Stomach (tissue), 4 donors: ENCODE data around the gene CCDC6.

Experiments used
- EP300 ChIP-seq: sonication (generic); formaldehyde crosslinking; IDR thresholded peaks from one replicate; pipeline ENCODE4 v1.6.1; 2017; ENCODE audit warnings: antibody characterized with exemption
- POLR2A ChIP-seq, 4 donors: fragments of 450-650 bp; IDR thresholded peaks; one replicate each; pipeline ENCODE4 v1.6.1; 2016; ENCODE audit warnings: antibody characterized with exemption in 4 of 4, control low read depth in 2 of 4, mild to moderate bottlenecking in 1 of 4, moderate library complexity in 1 of 4
- POLR2AphosphoS5 ChIP-seq, 3 donors: sonication (generic); formaldehyde crosslinking; IDR thresholded peaks; one replicate each; pipeline ENCODE4 v1.6.1; 2016; ENCODE audit warnings: antibody characterized with exemption in 3 of 3
- TF ChIP-seq, protein P1 (sequence below), 7 experiments: fragments of 450-650 bp in 4 of 7; fragments of 200-600 bp in 3 of 7; sonication (generic) in 3 of 7; IDR thresholded peaks; one replicate each; pipeline ENCODE4 v1.5.1; 2016 to 2019; ENCODE audit warnings: antibody characterized with exemption in 7 of 7, control low read depth in 2 of 7, mild to moderate bottlenecking in 1 of 7

GRCh38 chr10:59752278-59752940 lies 153.9 kb downstream of the CCDC6 start:
- no peak for TF ChIP-seq POLR2AphosphoS5 (IDR thresholded peaks at IDR 0.05)
- TF ChIP-seq EP300, result no peak
- TF ChIP-seq, protein P1, sequence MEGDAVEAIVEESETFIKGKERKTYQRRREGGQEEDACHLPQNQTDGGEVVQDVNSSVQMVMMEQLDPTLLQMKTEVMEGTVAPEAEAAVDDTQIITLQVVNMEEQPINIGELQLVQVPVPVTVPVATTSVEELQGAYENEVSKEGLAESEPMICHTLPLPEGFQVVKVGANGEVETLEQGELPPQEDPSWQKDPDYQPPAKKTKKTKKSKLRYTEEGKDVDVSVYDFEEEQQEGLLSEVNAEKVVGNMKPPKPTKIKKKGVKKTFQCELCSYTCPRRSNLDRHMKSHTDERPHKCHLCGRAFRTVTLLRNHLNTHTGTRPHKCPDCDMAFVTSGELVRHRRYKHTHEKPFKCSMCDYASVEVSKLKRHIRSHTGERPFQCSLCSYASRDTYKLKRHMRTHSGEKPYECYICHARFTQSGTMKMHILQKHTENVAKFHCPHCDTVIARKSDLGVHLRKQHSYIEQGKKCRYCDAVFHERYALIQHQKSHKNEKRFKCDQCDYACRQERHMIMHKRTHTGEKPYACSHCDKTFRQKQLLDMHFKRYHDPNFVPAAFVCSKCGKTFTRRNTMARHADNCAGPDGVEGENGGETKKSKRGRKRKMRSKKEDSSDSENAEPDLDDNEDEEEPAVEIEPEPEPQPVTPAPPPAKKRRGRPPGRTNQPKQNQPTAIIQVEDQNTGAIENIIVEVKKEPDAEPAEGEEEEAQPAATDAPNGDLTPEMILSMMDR (IDR thresholded peaks at IDR 0.05), result no peak
- TF ChIP-seq POLR2A (IDR thresholded peaks at IDR 0.05), result no peak
